GM19193 (cell line): ENCODE data around the gene TTL.

Experiments
- POLR2A ChIP-seq: IDR thresholded peaks from 4 replicates; pipeline ENCODE4 v1.6.1; 2011; ENCODE audit not compliant: insufficient read depth, insufficient read length; ENCODE audit errors: extremely low read depth

The TTL gene

DNA sequence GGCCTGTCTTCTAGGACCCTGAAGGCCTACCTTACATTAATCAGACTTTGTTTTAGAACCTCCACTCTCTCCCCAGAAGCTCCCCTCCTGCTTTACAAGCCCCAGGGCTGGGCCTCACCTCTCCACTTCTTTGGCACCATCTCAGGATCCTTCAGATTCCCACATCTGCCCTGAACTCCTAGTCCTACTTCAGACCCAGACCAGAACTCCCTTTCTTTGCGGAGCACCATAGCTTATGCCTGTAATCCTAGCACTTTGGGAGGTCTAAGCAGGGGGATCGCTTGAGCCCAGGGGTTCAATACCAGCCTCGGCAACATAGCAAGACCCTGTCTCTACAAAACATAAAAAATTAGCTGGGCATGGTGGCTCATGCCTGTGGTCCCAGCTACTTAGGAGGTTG lies 103.4 kb downstream of the TTL start:
- TF ChIP-seq POLR2A, result no peak

GRCh38 chr2:112585873-112586464 lies 104.0 kb downstream of the TTL start:
- no peak for TF ChIP-seq POLR2A

- TF ChIP-seq POLR2A, result no peak
Measured at GRCh38 chr2:112588611-112589045, 106.7 kb downstream of the TTL start.
